K562 (cell line): Measurements from ENCODE around the gene CWC22. TPM values are rescaled to one million over a fixed set of nuclear protein-coding genes. Genes with fewer than 3 reads are reported as not detected.

Source experiments
- ATAC-seq: fragments of 200-7000 bp; cut with Tn5 transposase; 3 replicates; pipeline ENCODE4 v1.9.1; 2020; ENCODE audit warnings: moderate library complexity
- Bru-seq: library from RNA; stranded (reverse); fragments of 400-500 nt; gene quantifications from one replicate; lab custom pipeline; 2021; lab: Mats Ljungman, UMichigan
- BruChase-seq, 2 experiments: library from RNA; stranded (reverse); fragments of 400-500 nt; gene quantifications; one replicate each; lab custom pipeline; 2021; lab: Mats Ljungman, UMichigan
- BruUV-seq: library from RNA; stranded (reverse); fragments of 400-500 nt; replicated peaks from 2 replicates; lab custom pipeline; 2021; lab: Mats Ljungman, UMichigan
- CTCF ChIA-PET: fragments of 300-600 bp; formaldehyde crosslinking; extraction: SDS; loops from one replicate; lab custom pipeline; 2021; ENCODE audit warnings: low intra/inter-chr PET ratio; lab: Yijun Ruan, JAX
- POLR2A ChIA-PET: fragments of 300-600, 350-650 bp; sonication (Branson Sonifier 250); formaldehyde crosslinking; extraction: SDS; loops from one replicate; lab custom pipeline; 2021; ENCODE audit warnings: antibody characterized with exemption, inconsistent platforms; lab: Yijun Ruan, JAX
- DNase-seq, 4 experiments: peaks; one replicate each; pipeline versions ENCODE4 v3.0.0 to v3.0.0-alpha.2; 2011 to 2018; ENCODE audit warnings: low spot score in 3 of 4, mixed read lengths in 3 of 4; ENCODE audit errors: extremely low read depth in 1 of 4
- FAIRE-seq: peaks from 2 replicates; lab custom pipeline; 2011; peaks lifted over from hg19 to GRCh38; lab: Jason Lieb, UNC
- H2AFZ ChIP-seq: 2 replicates; pipeline ENCODE4 v1.6.0; 2011; ENCODE audit warnings: low read depth, low read length, control low read depth, inconsistent platforms
- H3K27ac ChIP-seq: fragments of 200-600 bp; 3 replicates; pipeline ENCODE4 v1.8.0; 2011; ENCODE audit warnings: low read depth, mild to moderate bottlenecking, control low read depth, inconsistent platforms, low read length, moderate library complexity, mixed read lengths; ENCODE audit errors: extremely low read depth
- H3K27me3 ChIP-seq, 2 experiments: fragments of 300-600 bp in 1 of 2; 2 replicates in 1 of 2; 3 replicates in 1 of 2; pipeline versions ENCODE4 v1.6.0 to v1.8.0; 2011; ENCODE audit warnings: inconsistent platforms in 2 of 2, low read length in 2 of 2, mild to moderate bottlenecking in 1 of 2, mixed read lengths in 1 of 2, moderate library complexity in 1 of 2; ENCODE audit not compliant: control insufficient read depth in 2 of 2, insufficient read depth in 2 of 2
- H3K36me3 ChIP-seq: fragments of 300-600 bp; 3 replicates; pipeline ENCODE4 v1.8.0; 2011; ENCODE audit warnings: mild to moderate bottlenecking, low read length, inconsistent platforms; ENCODE audit not compliant: control insufficient read depth, insufficient read depth
- H3K4me1 ChIP-seq, 2 experiments: fragments of 200-600 bp in 1 of 2; replicated peaks in 1 of 2; 2 replicates in 1 of 2; 3 replicates in 1 of 2; pipeline versions ENCODE4 v1.5.1 to v1.8.0; 2011; ENCODE audit warnings: inconsistent platforms in 2 of 2, low read length in 2 of 2, mild to moderate bottlenecking in 1 of 2, mixed read lengths in 1 of 2, moderate library complexity in 1 of 2; ENCODE audit not compliant: control insufficient read depth in 2 of 2, insufficient read depth in 2 of 2
- H3K4me2 ChIP-seq: 2 replicates; pipeline ENCODE4 v1.6.1; 2011; ENCODE audit warnings: low read length, control low read depth, inconsistent platforms, mixed read lengths; ENCODE audit not compliant: insufficient read depth
- H3K4me3 ChIP-seq: fragments of 200-600 bp; sonication (generic), shearing (Covaris generic); 2 replicates; pipeline ENCODE4 v1.5.1; 2016; ENCODE audit warnings: control low read depth, inconsistent platforms
- H3K79me2 ChIP-seq: fragments of 200-600 bp; 3 replicates; pipeline ENCODE4 v1.8.0; 2011; ENCODE audit warnings: low read length, inconsistent platforms; ENCODE audit not compliant: control insufficient read depth, insufficient read depth
- H3K9ac ChIP-seq, 2 experiments: 2 replicates each; pipeline versions ENCODE4 v1.6.0 to v1.6.1; 2011; ENCODE audit warnings: low read depth in 2 of 2, low read length in 2 of 2, control low read depth in 1 of 2, inconsistent platforms in 1 of 2, mild to moderate bottlenecking in 1 of 2, mixed read lengths in 1 of 2; ENCODE audit not compliant: insufficient read depth in 1 of 2
- H3K9me1 ChIP-seq: one replicate; pipeline ENCODE4 v1.6.0; 2011; ENCODE audit warnings: inconsistent platforms, mild to moderate bottlenecking, low read length, moderate library complexity; ENCODE audit not compliant: control insufficient read depth, insufficient read depth
- H3K9me3 ChIP-seq: replicated peaks from 2 replicates; pipeline ENCODE4 v1.5.1; 2011; ENCODE audit warnings: low read depth, low read length, inconsistent platforms; ENCODE audit not compliant: control insufficient read depth, insufficient read depth
- H4K20me1 ChIP-seq: replicated peaks from 2 replicates; pipeline ENCODE4 v1.6.1; 2011; ENCODE audit warnings: low read length, inconsistent platforms, mixed read lengths; ENCODE audit not compliant: control insufficient read depth, insufficient read depth
- ATF2 ChIP-seq: sonication (generic); formaldehyde crosslinking; IDR thresholded peaks from 2 replicates; pipeline ENCODE4 v1.8.1; 2022; ENCODE audit warnings: missing genetic modification reagents
- HDAC1 ChIP-seq, 2 experiments: fragments of 450-650 bp; IDR thresholded peaks; 2 replicates each; pipeline ENCODE4 v1.6.1; 2016 to 2017; ENCODE audit warnings: inconsistent platforms in 1 of 2, mild to moderate bottlenecking in 1 of 2, moderate library complexity in 1 of 2
- HDGF ChIP-seq: fragments of 450-650 bp; IDR thresholded peaks from 2 replicates; pipeline ENCODE4 v1.6.1; 2016
- IFI16 ChIP-seq: fragments of 250-450 bp; sonication (Bioruptor Pico); IDR thresholded peaks from 2 replicates; pipeline ENCODE4 v2.1.2; 2022; ENCODE audit warnings: mild to moderate bottlenecking, inconsistent platforms
- L3MBTL2 ChIP-seq: fragments of 450-650 bp; IDR thresholded peaks from 2 replicates; pipeline ENCODE4 v1.6.1; 2016; ENCODE audit warnings: mild to moderate bottlenecking, moderate library complexity
- LARP7 ChIP-seq: fragments of 450-650 bp; IDR thresholded peaks from 2 replicates; pipeline ENCODE4 v1.6.1; 2016
- RCOR1 ChIP-seq, 2 experiments: IDR thresholded peaks; 2 replicates each; pipeline ENCODE4 v1.6.1; 2012; ENCODE audit warnings: low read depth in 2 of 2, low read length in 2 of 2, borderline replicate concordance in 1 of 2, improper control_type of control experiment in 1 of 2
- RFX5 ChIP-seq: IDR thresholded peaks from 2 replicates; pipeline ENCODE4 v1.6.1; 2011; ENCODE audit warnings: low read depth, mild to moderate bottlenecking, improper control_type of control experiment, low read length
- SMAD3 ChIP-seq: fragments of 450-650 bp; formaldehyde crosslinking; conservative IDR thresholded peaks from 2 replicates; pipeline ENCODE4 v1.4.0; 2020; ENCODE audit warnings: mild to moderate bottlenecking
- TCF3 ChIP-seq: sonication (generic); formaldehyde crosslinking; IDR thresholded peaks from 2 replicates; pipeline ENCODE4 v1.4.0; 2020; ENCODE audit warnings: mild to moderate bottlenecking, missing genetic modification reagents
- ZNF217 ChIP-seq: sonication (generic); formaldehyde crosslinking; IDR thresholded peaks from 2 replicates; pipeline ENCODE4 v1.8.0; 2022; ENCODE audit warnings: mild to moderate bottlenecking, missing genetic modification reagents
- ZNF395 ChIP-seq: fragments of 200-800 bp; sonication (Bioruptor generic); IDR thresholded peaks from 2 replicates; pipeline ENCODE4 v1.6.1; 2017; ENCODE audit warnings: missing genetic modification characterization, missing compliant biosample characterization
- ZNF586 ChIP-seq: fragments of 450-650 bp; formaldehyde crosslinking; conservative IDR thresholded peaks from 2 replicates; pipeline ENCODE4 v1.4.0; 2020; ENCODE audit warnings: mild to moderate bottlenecking, moderate library complexity
- WGBS: fragments of 100-300 bp; shearing (Covaris generic); methylation state at CpG from one replicate; pipeline ENCODE4 v1.1.6; 2016; ENCODE audit warnings: low coverage, mixed read lengths; ENCODE audit not compliant: insufficient coverage; ENCODE audit errors: missing lambda C conversion rate; 5-methylcytosine and 5-hydroxymethylcytosine counted together
- in situ Hi-C: fragments of 300-500 bp; cut with MboI; formaldehyde crosslinking; loops from 4 replicates; pipeline ENCODE4 v1.15.0; 2018; ENCODE audit warnings: inconsistent platforms, mixed read lengths
- intact Hi-C: fragments of 100-400 bp; cut with micrococcal nuclease; formaldehyde crosslinking; loops from 2 replicates; pipeline ENCODE4 v1.14.2; 2022
- long read RNA-seq, 3 experiments: library from polyadenylated mRNA in 2 of 3; library from RNA in 1 of 3; unstranded in 2 of 3; stranded (forward) in 1 of 3; transcript quantifications; one replicate each; pipeline ENCODE4 v2.0.0, GENCODE V29; 2019 to 2022
- polyA minus RNA-seq, 3 experiments: library from RNA; depleted of rRNA, polyadenylated mRNA; stranded (reverse); fragments of >200 nt; gene quantifications; 2 replicates each; pipeline ENCODE4 v1.2.3, GENCODE V29; 2011
- polyA plus RNA-seq, 8 experiments: library from polyadenylated mRNA; depleted of rRNA in 4 of 8; stranded (reverse) in 5 of 8; unstranded in 3 of 8; fragments of >200 nt; fragmentation: Nextera tagmentation in 2 of 8; fragmentation: Illumina TruSeq in 1 of 8; extraction: Ambion mirVana in 2 of 8; extraction: Trizol in 1 of 8; gene quantifications; 2 replicates each; pipeline versions ENCODE4 v1.2.1 to v1.2.3, GENCODE V29; 2011 to 2014; ENCODE audit warnings: inconsistent platforms in 1 of 8, missing spikeins in 1 of 8
- total RNA-seq, 7 experiments: library from RNA; depleted of rRNA in 6 of 7; stranded (reverse); fragments of >200 nt in 6 of 7; fragmentation: Illumina TruSeq in 2 of 7; extraction: Trizol in 2 of 7; gene quantifications; 2 replicates each; pipeline versions ENCODE4 v1.2.1 to v1.2.3, GENCODE V29; 2011 to 2021; ENCODE audit warnings: low replicate concordance in 1 of 7

CWC22 gene
- total RNA-seq (2011; cell fraction: chromatin; rRNA removed; ENCODE audit: low replicate concordance): 5.2 and 22.7 TPM in 2 replicates
- 2.7 and 4.1 TPM in 2 replicates for total RNA-seq (2011; cell fraction: nucleolus; rRNA removed)
- total RNA-seq (2011; cell fraction: nucleoplasm; rRNA removed): 5.6 and 7.2 TPM in 2 replicates
- total RNA-seq (2014; rRNA removed) (30.2 and 30.9 TPM in 2 replicates), total RNA-seq (2014; rRNA removed; fragmentation: Illumina TruSeq; extraction: Trizol) (35.8 and 46.9 TPM in 2 replicates), total RNA-seq (2015; rRNA removed; fragmentation: Illumina TruSeq; extraction: Trizol) (32.5 and 37.7 TPM in 2 replicates), total RNA-seq (2021) (29.9 and 31.1 TPM in 2 replicates), polyA plus RNA-seq (2011; rRNA removed) (8.8 and 14.5 TPM in 2 replicates), polyA plus RNA-seq (2014; fragmentation: Illumina TruSeq; extraction: Trizol) (45.4 and 54.2 TPM in 2 replicates), polyA plus RNA-seq (2014; fragmentation: Nextera tagmentation; extraction: Ambion mirVana) (10 to 100 TPM; 40.6 to 53.9 TPM), polyA plus RNA-seq (2014; rRNA removed) (28.8 and 36.7 TPM in 2 replicates), polyA minus RNA-seq (2011; rRNA and poly(A)+ RNA removed) (22.4 and 25.1 TPM in 2 replicates), Bru-seq, nascent RNA (percentile 91 among the genes with signal in this experiment), BruChase-seq, experiment 1, labeled RNA remaining after a 2-hour chase (percentile 90 among the genes with signal in this experiment), BruChase-seq, experiment 2, labeled RNA remaining after a 6-hour chase (percentile 90 among the genes with signal in this experiment)
- polyA plus RNA-seq (2011; cell fraction: cytosol; rRNA removed): 1.5 and 4.7 TPM in 2 replicates
- 8.5 and 10.7 TPM in 2 replicates for polyA plus RNA-seq (2011; cell fraction: nucleus; rRNA removed)
- polyA plus RNA-seq (2012): 21.4 and 33.8 TPM in 2 replicates
- polyA minus RNA-seq (2011; cell fraction: cytosol; rRNA and poly(A)+ RNA removed): 8.1 and 9.2 TPM in 2 replicates
- polyA minus RNA-seq (2011; cell fraction: nucleus; rRNA and poly(A)+ RNA removed): 7.5 and 16.7 TPM in 2 replicates
- long read RNA-seq, experiment 1, transcript CWC22-201 (20 exons, 2,392 nt): major isoform, 136 of 180 reads
- long read RNA-seq, experiment 1, partial matches to known transcripts: 23 of 180 reads
- long read RNA-seq, experiment 1, other reads (novel, unspliced or antisense): 21 of 180 reads
- long read RNA-seq, experiment 2, transcript CWC22-201 (20 exons, 2,392 nt): major isoform, 6 of 36 reads
- long read RNA-seq, experiment 2, partial matches to known transcripts: 18 of 36 reads
- long read RNA-seq, experiment 2, other reads (novel, unspliced or antisense): 12 of 36 reads
- long read RNA-seq, experiment 3, transcript CWC22-201 (20 exons, 2,392 nt): major isoform, 11 of 40 reads
- long read RNA-seq, experiment 3, partial matches to known transcripts: 24 of 40 reads
- long read RNA-seq, experiment 3, other reads (novel, unspliced or antisense): 5 of 40 reads

GRCh38 chr2:180006781-180007579, at the start of gene CWC22:
TSS of gene CWC22 (minus strand) at chr2:180007297. CDS start at chr2:179993341, 13,956 bp downstream.
- Histone ChIP-seq H3K4me1 (peaks cover 0 to 25% of the 10 kb centered on the region in 2 experiments; a peak in 4 of 5 replicates), H2AFZ (peak within 1 kb of the TSS; percentile 100), H3K9me3 (no peaks in the 10 kb centered on the region; the same call in 1 of the 2 replicates), H3K4me3 (peak within 1 kb of the TSS; percentile 65), H3K79me2 (peaks cover 50% of the 10 kb centered on the region), H3K36me3 (peaks cover 12% of the 10 kb centered on the region), H4K20me1 (no peaks in the 10 kb centered on the region), H3K27ac (peak within 1 kb of the TSS; percentile 100), H3K9ac (peak within 1 kb of the TSS; percentile 92 to 100), H3K4me2 (peak within 1 kb of the TSS; percentile 89), H3K9me1 (no peaks in the 10 kb centered on the region), H3K27me3 (no peaks in the 10 kb centered on the region)
- ChIA-PET CTCF (interaction anchor here (0.7 kb wide), 1 partner anchor 585 kb away, joined by 3 read pairs; no protein-coding TSS in a partner anchor), POLR2A (interaction anchor here (0.6 to 2.5 kb wide), 6 partner anchors 9 to 160 kb away, joined by 3 to 16 read pairs (median 4); no protein-coding TSS in a partner anchor)
- under 1% methylated on average over 44 of the region's 46 CpGs for WGBS
- intact Hi-C loops: loop anchor here (10.0 kb wide), 2 partner anchors 1532 to 1888 kb away; partner anchors contain the start of genes FKBP7 and ITPRID2
- FAIRE-seq (peak; percentile 97), DNase-seq (peak; percentile 76 to 96 (median 79)), ATAC-seq (peak; percentile 93)
- in situ Hi-C loops: no loop called here
- no TSS peak for BruUV-seq
- TF ChIP-seq RFX5 (no peak), ZNF586 (CRISPR knock-in tag) (no peak), IFI16 (CRISPR knock-in tag) (no peak), LARP7 (0 out of 2 replicates have a peak, but pooled peaks have one; percentile 47), RCOR1 (IDR thresholded peaks at IDR 0.05; ENCODE audit: borderline replicate concordance in 1 of 2, low read depth in 2 of 2, low read length in 2 of 2) (no peak), HDGF (no peak), ZNF395 (CRISPR knock-in tag) (peak; percentile 49; the same call in 1 of the 2 replicates), HDAC1 (IDR thresholded peaks at IDR 0.05) (peak in 1 of 2 experiments; percentile 91; a peak in 2 of 4 replicates), TCF3 (peak; percentile 11; the same call in 1 of the 2 replicates), ZNF217 (CRISPR knock-in tag) (no peak), SMAD3 (CRISPR knock-in tag) (peak; percentile 38; the same call in 1 of the 2 replicates), ATF2 (CRISPR knock-in tag) (no peak), L3MBTL2 (peak; percentile 62; the same call in 1 of the 2 replicates)
